GM21447 (cell line): ENCODE data around the gene UVSSA.

Experiments used
- ATAC-seq: cut with Tn5 transposase; IDR thresholded peaks from one replicate; pipeline ENCODE4 v1.9.1; 2021; ENCODE audit not compliant: unreplicated experiment

Gene UVSSA

DNA sequence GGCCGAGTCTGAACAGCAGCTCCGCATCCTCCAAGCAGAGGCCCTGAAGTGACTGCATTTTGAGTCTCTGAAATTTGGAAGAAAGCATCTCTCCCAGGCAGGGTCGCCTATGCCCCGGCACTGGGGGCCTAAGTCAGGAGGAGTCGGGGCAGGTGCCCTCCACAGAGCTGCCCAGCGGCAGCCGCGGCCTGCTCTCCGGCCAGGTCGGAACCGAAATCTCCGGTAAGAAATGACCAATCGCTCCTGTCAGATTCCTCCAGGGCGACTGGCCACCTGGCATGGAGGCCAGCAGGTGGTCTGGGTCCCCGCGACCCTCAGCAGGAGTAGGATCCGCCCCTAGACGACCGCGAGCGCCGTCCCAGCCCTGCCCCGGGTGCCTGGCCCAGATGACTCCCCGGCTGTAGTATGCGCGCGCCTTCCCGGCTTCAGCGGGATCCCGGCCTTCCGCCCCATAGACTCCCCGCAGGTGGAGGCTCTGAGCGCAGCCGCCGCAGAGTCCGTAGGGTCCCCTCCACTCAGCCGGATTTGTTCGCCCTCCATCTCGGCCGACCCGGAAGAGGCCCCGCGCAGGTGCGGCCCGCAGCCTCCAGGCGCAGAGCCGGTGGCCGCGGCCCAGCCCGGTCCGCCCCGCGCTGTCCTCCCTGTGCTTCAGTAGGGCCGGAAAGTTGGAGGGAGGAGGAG lies 57.7 kb downstream of the UVSSA start:
- no peak for ATAC-seq

DNA sequence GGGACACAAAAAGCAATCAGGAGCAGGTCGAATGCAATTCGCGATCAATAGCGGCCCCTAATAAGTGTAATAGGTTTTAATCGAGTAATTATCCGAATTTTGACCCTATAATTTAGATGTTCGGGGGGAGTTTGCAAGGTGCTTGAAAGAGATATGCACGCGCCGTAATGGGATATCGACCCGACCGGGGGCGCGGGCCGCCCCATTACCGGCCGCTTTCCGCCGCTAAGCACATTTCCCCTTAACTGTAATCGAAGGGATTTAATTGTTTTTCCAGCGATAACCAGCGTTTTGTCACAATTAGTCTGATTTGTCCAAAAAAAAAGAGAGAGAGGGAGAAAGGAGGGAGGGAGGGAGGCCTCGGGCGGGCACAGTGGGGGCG lies 58.2 kb downstream of the UVSSA start:
- ATAC-seq, result no peak

GRCh38 chr4:1405636-1406393 lies 58.8 kb downstream of the UVSSA start:
- no peak for ATAC-seq

GRCh38 chr4:1406394-1406980 lies 59.5 kb downstream of the UVSSA start, which contains the start of gene NKX1-1:
NKX1-1 (minus strand) TSS chr4:1406442; CDS start chr4:1406442, 0 bp downstream.
- ATAC-seq, result no peak

GRCh38 chr4:1406981-1407656 lies 60.1 kb downstream of the UVSSA start:
- no peak for ATAC-seq

DNA sequence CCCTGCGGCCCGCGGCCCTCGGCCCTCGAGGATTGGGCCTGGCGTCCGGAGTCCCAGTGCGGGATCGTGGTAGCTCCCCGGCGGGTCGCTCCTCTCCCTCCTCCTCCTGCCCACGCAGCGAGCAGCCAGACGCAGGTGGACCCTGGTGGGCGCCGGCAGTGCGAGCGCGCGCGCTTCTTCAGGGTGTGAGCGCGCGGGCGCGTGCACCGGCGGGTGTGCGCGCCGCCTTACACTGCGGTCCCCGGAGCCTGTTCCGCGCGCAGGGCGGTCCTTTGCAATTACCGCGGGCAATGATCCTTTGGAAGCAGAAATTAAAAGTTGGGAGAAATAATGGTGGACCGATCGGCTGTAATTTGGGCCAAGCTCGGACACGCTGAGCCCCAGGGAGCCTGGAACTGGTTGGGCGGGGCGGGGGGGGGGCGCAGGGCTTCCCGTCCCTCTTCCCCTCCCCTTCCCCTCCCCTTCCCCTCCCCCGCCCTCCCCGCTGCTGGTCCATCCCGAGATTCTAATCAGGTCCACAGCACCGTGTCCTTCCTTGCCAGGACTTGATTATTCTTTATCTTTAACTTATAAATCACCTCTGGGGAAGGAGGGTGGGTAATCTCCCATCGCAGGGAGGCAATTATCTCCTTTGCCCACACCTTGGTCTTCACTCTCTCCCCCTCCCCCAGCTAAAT lies 60.8 kb downstream of the UVSSA start:
- no peak for ATAC-seq

- no peak for ATAC-seq
Measured at GRCh38 chr4:1408418-1408817, 61.4 kb downstream of the UVSSA start.

GRCh38 chr4:1409079-1409478 lies 62.1 kb downstream of the UVSSA start:
- ATAC-seq, result no peak

- no peak for ATAC-seq
Measured at GRCh38 chr4:1409491-1410425, 62.8 kb downstream of the UVSSA start.

GRCh38 chr4:1410491-1411325 lies 63.7 kb downstream of the UVSSA start:
- no peak for ATAC-seq

DNA sequence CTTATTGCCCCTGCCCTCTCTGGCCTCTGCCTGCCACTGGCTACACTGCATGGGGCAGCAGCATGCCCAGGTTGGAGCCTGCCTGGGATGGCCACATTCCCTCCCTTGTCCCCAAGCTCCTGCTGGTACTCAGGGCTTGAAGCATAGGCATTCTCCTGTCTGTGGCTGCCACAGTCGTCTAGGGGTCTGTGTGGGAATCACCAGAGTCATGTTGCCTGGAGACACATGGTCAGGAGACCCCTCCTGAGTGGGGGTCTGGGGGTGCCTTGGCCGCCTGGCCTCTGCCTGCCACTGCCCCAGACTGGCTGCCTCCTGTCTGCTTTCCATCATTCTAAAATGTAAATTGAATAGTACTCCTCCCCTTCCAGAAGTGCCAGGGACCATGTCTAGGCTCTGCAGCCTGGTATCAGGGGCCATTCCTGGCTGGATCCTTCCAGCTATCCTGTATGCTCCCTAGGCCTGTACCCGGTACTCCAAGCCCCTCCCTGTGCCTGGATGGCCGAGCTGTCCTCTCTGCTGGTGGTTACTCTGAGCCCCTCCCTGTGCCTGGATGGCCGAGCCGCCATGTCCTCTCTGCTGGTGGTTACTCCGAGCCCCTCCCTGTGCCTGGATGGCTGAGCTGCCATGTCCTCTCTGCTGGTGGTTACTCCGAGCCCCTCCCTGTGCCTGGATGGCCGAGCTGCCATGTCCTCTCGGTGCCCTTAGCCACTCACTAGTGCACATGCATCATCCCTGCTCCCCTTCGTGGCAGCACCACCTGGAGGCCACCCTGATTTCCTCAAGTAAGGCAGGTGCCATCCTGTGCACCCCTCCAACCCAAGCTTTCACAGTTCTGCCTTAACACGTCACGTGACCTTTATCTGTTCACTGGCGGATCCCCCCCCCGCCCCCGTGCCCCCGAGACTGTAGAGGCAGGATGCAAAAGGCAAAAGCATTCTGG lies 64.7 kb downstream of the UVSSA start:
- no peak for ATAC-seq

- no peak for ATAC-seq
Measured at GRCh38 chr4:1412376-1413203, 65.6 kb downstream of the UVSSA start.

DNA sequence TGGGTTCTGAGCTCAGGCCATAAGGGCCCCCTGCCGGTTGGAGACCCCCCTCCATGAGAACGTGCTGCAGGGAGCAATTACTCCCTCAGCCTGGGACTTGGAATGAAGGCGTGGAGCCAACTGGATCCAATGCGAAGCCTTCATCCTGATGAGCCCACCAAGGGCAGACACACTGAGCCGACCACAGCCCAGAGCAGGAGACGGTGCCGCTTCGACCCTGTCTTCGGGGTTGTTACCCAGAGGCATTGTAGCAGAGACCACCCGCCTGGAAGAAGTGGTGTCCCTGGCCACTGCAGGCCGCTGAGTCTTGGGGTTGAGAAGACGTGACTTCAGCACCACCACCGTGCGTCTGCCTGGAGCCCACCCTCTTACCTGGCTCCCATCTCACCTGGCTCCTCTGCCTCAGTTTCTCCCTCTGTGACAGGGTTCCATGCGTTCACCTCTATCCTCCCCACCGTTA lies 66.2 kb downstream of the UVSSA start:
- ATAC-seq, result no peak

GRCh38 chr4:1413687-1414479 lies 66.9 kb downstream of the UVSSA start:
- ATAC-seq, result no peak

- no peak for ATAC-seq
Measured at GRCh38 chr4:1414831-1415680, 68.0 kb downstream of the UVSSA start.
